ENCODE results near the gene GNAQ.

The GNAQ gene

GRCh38 chr9:77843076-77843870 is 188.3 kb downstream of the GNAQ start:
- H3K4me3 ChIP-seq (ENCODE audit: low read depth, low read length): no peak overlapping the region
- no peak for TF ChIP-seq POLR2A (IDR thresholded peaks at IDR 0.05; ENCODE audit: extremely low read depth, insufficient read length)
- TF ChIP-seq CTCF (IDR thresholded peaks at IDR 0.05; ENCODE audit: low read depth, low read length): no peak
- no peak for TF ChIP-seq MAX (IDR thresholded peaks at IDR 0.05; ENCODE audit: low read depth, low read length)
- no peak for TF ChIP-seq MYC (IDR thresholded peaks at IDR 0.05; ENCODE audit: low read depth, low read length)
- no peak for DNase-seq (ENCODE audit: low read depth)

DNA sequence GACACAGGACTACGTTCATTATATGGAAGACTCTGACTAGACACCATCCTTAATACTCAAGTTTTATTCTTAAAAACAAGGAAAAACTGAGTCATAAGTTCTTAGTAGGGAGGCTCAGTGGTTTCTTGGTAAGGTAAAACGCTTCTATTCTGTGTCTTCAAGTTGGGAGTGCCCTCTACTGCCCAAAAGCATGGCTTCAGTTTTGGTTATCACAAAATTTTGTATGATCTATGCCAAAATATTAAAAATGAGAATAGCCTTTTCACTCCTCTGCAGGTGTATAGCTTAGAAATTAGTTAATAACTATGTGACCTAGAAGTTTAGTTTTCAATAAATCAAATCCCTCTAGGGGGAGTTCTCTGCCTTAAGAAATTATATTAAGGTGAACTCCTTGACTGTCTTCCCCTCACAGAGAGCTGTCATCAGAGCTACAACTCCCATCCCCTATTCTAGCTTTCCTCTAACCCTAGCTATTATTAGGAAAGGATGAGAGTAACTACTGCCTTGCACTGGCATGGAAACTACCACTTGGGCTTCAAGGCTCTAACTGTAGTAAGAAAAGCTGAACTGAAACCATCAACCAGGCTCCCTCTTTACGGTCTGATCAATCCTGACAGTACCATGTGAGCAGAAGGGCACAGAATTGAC is 189.7 kb downstream of the GNAQ start:
- no peak for TF ChIP-seq POLR2A (IDR thresholded peaks at IDR 0.05; ENCODE audit: extremely low read depth, insufficient read length)
- TF ChIP-seq CTCF (IDR thresholded peaks at IDR 0.05; ENCODE audit: low read depth, low read length): peak; percentile 30
- TF ChIP-seq MYC (IDR thresholded peaks at IDR 0.05; ENCODE audit: low read depth, low read length): no peak
- H3K4me3 ChIP-seq (ENCODE audit: low read depth, low read length): no peak overlapping the region
- DNase-seq (ENCODE audit: low read depth): peak; percentile 37

GRCh38 chr9:77839459-77840140 is 192.0 kb downstream of the GNAQ start:
- no peak for TF ChIP-seq MYC (IDR thresholded peaks at IDR 0.05; ENCODE audit: low read depth, low read length)
- TF ChIP-seq MAX (IDR thresholded peaks at IDR 0.05; ENCODE audit: low read depth, low read length): no peak
- no peak for TF ChIP-seq POLR2A (IDR thresholded peaks at IDR 0.05; ENCODE audit: extremely low read depth, insufficient read length)
- no peak for TF ChIP-seq CTCF (IDR thresholded peaks at IDR 0.05; ENCODE audit: low read depth, low read length)
- H3K4me3 ChIP-seq (ENCODE audit: low read depth, low read length): no peak overlapping the region
- no peak for DNase-seq (ENCODE audit: low read depth)

- H3K4me3 ChIP-seq (ENCODE audit: low read depth, low read length): no peak overlapping the region
- DNase-seq (ENCODE audit: low read depth): no peak
- TF ChIP-seq POLR2A (IDR thresholded peaks at IDR 0.05; ENCODE audit: extremely low read depth, insufficient read length): no peak
- TF ChIP-seq MYC (IDR thresholded peaks at IDR 0.05; ENCODE audit: low read depth, low read length): no peak
- no peak for TF ChIP-seq CTCF (IDR thresholded peaks at IDR 0.05; ENCODE audit: low read depth, low read length)
- no peak for TF ChIP-seq MAX (IDR thresholded peaks at IDR 0.05; ENCODE audit: low read depth, low read length)
Observed at GRCh38 chr9:77838986-77839385, 192.6 kb downstream of the GNAQ start.

- no peak for DNase-seq (ENCODE audit: low read depth)
- H3K4me3 ChIP-seq (ENCODE audit: low read depth, low read length): no peak overlapping the region
Observed at GRCh38 chr9:77834898-77835488, 196.6 kb downstream of the GNAQ start.

More at GRCh38 chr9:77834898-77835488, 196.6 kb downstream of the GNAQ start:
- TF ChIP-seq MYC (IDR thresholded peaks at IDR 0.05; ENCODE audit: low read depth, low read length): no peak
- TF ChIP-seq CTCF (IDR thresholded peaks at IDR 0.05; ENCODE audit: low read depth, low read length): no peak
- no peak for TF ChIP-seq MAX (IDR thresholded peaks at IDR 0.05; ENCODE audit: low read depth, low read length)
- TF ChIP-seq POLR2A (IDR thresholded peaks at IDR 0.05; ENCODE audit: extremely low read depth, insufficient read length): no peak
